GM10248 (cell line): ENCODE measurements around the gene ABCB8.

Experiments
- CTCF ChIA-PET: fragments of 300-600 bp; sonication (Branson Sonifier 250); formaldehyde crosslinking; extraction: SDS; loops from one replicate; lab custom pipeline; 2021; ENCODE audit warnings: antibody characterized with exemption; lab: Yijun Ruan, JAX
- POLR2A ChIA-PET: fragments of 350-650 bp; sonication (Branson Sonifier 250); formaldehyde crosslinking; extraction: SDS; loops from one replicate; lab custom pipeline; 2020; ENCODE audit warnings: antibody characterized with exemption; lab: Yijun Ruan, JAX
- DNase-seq: peaks from one replicate; pipeline ENCODE4 v3.0.0; 2012; ENCODE audit errors: extremely low spot score
- TF ChIP-seq, protein P1 (sequence below): IDR thresholded peaks from 2 replicates; pipeline ENCODE4 v1.5.1; 2012; ENCODE audit warnings: mild to moderate bottlenecking, low read depth; ENCODE audit errors: extremely low read depth, missing control alignments, control extremely low read depth

The ABCB8 gene

DNA sequence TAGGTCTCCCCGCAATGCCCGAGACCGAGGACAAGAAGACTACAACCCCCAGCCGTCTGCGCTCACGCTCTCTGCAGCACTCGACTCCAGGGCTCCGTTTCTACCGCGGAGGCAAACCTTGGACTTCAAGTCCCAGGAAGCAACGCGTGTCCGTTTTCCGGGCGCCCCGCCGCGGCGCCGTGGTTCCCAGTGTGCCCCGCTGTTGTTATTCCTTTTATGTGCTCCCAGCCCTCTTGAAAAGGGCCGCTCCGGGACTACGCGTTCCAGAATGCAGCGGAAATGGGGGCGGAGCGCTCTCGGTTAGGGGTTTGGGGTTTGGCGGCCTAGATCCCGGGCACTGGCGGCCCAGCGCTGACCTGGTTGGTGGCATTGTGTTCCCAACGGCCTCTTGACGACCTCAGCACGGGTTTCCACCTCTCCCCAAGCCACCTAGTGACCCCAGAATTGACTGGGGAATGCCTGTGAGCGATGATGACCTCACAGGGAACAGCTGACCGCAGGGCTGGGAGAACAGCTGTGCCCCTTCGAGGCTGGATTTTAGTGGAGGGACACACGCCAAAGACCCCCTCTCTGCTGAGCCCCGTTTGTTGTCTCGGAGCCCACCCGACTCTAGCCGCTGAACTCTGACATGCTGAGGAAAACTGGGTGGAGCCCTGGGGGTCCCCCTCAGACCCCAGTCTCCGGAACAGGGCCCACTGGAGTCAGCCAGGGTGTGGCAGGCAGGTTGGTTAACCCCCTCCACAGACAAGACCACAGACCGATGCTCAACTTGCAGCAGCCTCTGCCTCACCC lies 29.9 kb downstream of the ABCB8 start:
- POLR2A ChIA-PET: interaction anchor here (1.4 kb wide), 1 partner anchor 22 kb away, joined by 3 read pairs; the partner anchor contains the start of gene FASTK

GRCh38 chr7:151058781-151059366 lies 30.6 kb downstream of the ABCB8 start:
- peak; percentile 41 for DNase-seq
- ChIA-PET CTCF (interaction anchor here (0.9 to 1.0 kb wide), 2 partner anchors 19 to 52 kb away, joined by 3 to 4 read pairs; no protein-coding TSS in a partner anchor), POLR2A (interaction anchor here (1.4 kb wide), 1 partner anchor 22 kb away, joined by 3 read pairs; the partner anchor contains the start of gene FASTK)
- TF ChIP-seq, protein P1, sequence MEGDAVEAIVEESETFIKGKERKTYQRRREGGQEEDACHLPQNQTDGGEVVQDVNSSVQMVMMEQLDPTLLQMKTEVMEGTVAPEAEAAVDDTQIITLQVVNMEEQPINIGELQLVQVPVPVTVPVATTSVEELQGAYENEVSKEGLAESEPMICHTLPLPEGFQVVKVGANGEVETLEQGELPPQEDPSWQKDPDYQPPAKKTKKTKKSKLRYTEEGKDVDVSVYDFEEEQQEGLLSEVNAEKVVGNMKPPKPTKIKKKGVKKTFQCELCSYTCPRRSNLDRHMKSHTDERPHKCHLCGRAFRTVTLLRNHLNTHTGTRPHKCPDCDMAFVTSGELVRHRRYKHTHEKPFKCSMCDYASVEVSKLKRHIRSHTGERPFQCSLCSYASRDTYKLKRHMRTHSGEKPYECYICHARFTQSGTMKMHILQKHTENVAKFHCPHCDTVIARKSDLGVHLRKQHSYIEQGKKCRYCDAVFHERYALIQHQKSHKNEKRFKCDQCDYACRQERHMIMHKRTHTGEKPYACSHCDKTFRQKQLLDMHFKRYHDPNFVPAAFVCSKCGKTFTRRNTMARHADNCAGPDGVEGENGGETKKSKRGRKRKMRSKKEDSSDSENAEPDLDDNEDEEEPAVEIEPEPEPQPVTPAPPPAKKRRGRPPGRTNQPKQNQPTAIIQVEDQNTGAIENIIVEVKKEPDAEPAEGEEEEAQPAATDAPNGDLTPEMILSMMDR: no peak

More for the DNA sequence above, 29.9 kb downstream of the ABCB8 start:
- TF ChIP-seq, protein P1: no peak
- CTCF ChIA-PET: interaction anchor here (0.9 to 1.0 kb wide), 2 partner anchors 20 to 52 kb away, joined by 3 to 4 read pairs; no protein-coding TSS in a partner anchor
- DNase-seq: peak; percentile 99

DNA sequence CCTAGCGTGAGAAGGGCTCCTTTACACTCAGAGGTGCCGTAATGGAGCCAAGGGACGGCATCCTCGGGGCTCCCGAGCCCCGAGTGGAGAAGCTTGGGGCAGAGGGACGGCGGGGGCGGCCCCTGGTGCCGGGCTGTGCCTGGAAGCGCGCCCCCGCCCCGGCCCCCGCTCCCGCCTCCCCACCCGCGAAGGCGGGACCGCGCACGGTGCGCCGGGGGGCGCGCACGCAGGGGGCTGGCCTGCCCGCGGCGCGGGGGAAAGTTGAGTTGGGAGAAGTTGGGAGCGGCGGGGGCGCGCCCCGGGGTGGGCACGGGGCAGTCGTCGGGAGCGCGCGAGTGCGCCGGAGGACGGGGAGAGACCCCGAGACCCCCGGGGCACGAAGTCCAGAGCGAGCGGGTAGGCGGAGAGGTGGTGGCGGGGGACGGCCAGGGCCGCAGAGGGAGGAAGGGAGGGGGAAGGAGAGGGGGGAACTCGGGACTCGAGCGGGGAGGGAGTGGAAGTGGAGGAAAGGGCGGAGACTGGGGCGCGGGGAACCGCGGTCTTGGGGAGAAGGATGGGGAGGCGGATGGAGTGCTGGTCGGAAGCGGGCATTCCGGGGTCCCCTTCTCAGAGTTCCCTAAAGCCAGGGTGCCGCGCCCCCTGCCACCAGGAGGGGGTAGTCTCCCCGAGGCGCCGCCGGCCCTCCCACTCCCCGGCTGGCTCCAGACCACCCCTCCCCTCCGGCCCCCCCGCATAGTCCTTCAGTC lies 31.3 kb downstream of the ABCB8 start, which contains the start of gene SLC4A2:
Gene SLC4A2, plus strand, starts transcription at position 223 of the 746 bp plus-strand sequence. CDS start 2,399 bp downstream, outside the sequence.
- ChIA-PET POLR2A (interaction anchor here (1.4 kb wide), 1 partner anchor 21 kb away, joined by 3 read pairs; the partner anchor contains the start of gene FASTK), CTCF (interaction anchor here (0.8 to 1.3 kb wide), 5 partner anchors 15 to 51 kb away, joined by 3 to 7 read pairs (median 5); no protein-coding TSS in a partner anchor)
- DNase-seq: peak; percentile 88
- TF ChIP-seq, protein P1: peak; percentile 50

DNA sequence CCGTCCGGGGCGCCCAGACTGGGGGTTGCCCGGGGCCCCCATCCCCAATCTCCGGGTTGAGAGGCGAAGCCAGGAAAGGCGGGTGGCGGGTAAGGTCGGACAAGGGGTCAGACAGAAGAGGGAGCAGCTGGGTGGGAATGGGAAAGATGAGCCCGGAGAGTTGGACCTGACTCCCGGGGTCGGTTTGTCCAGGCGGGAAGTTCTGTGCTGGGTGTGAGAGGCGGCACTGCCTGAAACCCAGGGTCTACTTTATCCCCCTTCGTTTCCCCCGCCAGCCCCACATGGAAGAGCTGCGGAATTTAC lies 31.8 kb downstream of the ABCB8 start:
- POLR2A ChIA-PET: no interaction called here
- CTCF ChIA-PET: interaction anchor here (0.8 to 1.3 kb wide), 5 partner anchors 14 to 51 kb away, joined by 3 to 7 read pairs (median 5); no protein-coding TSS in a partner anchor
- no peak for DNase-seq
- TF ChIP-seq, protein P1: no peak

DNA sequence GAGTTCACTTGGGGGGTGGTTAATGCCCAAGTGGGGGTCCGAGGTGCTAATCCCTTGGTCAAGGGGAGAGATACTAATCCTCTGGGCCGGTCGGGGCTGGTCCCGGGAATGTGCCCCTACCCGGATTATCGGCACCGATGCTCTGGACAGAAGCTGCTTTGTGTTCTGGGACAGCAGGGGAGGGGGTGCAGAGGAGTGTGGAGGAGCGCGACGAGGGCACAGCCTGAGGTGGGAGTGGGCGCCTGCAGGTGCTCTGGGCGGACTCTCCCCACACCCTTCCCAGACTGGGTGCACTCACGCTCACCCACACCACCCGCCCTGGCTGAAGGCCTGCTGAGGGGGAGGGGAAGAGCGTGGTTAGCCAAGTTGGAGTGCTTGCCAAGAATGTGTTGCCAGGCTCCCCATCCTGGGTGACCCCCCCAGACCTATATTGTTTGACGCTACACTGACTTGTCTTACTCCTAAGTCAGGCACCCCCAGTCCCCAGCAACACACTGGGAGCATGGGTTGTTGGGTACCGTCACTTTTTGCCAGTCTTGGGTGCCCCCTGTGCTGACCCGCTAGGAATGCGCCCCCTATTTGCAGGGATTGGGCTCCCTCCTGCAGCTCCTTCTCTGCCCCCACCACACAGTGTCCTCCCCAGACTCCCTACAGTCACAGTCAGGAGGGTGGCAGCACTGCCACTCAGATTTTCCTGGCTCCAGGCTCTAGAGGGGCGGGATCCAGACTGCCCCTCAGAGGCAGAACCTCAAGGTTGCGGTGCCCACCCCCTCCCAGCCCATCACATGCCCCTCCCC lies 32.4 kb downstream of the ABCB8 start:
- no peak for DNase-seq
- CTCF ChIA-PET: interaction anchor here (0.8 to 2.5 kb wide), 7 partner anchors 14 to 50 kb away, joined by 3 to 7 read pairs (median 5); no protein-coding TSS in a partner anchor
- TF ChIP-seq, protein P1: no peak
- POLR2A ChIA-PET: no interaction called here
